ENCODE results near the gene SLC34A1. TPM values are rescaled to one million over a fixed set of nuclear protein-coding genes. Genes with fewer than 3 reads are reported as not detected.

Gene SLC34A1
- total RNA-seq, 1 experiment from 2014 or later = not detected

- BruUV-seq (replicated peaks) = no TSS peak
- ChIA-PET POLR2A (ENCODE audit: low non-redundant PET) (no interaction called here), CTCF (no interaction called here)
- H3K27ac ChIP-seq (ENCODE audit: low read depth, low read length, poor library complexity, severe bottlenecking) = no peak overlapping the region
- H3K4me1 ChIP-seq (ENCODE audit: insufficient read depth, low read length, poor library complexity, severe bottlenecking) = peaks cover 4% of the 10 kb centered on the region
- H3K9me3 ChIP-seq (ENCODE audit: low read depth, low read length, poor library complexity, severe bottlenecking) = no peaks in the 10 kb centered on the region
- H3K36me3 ChIP-seq (ENCODE audit: insufficient read depth, low read length, poor library complexity, severe bottlenecking) = no peaks in the 10 kb centered on the region
- no peaks in the 10 kb centered on the region for H3K27me3 ChIP-seq (replicated peaks; ENCODE audit: insufficient read depth, low read depth, low read length, poor library complexity)
- DNase-seq (ENCODE audit: low spot score) = no peak
- no peak overlapping the region for H3K4me3 ChIP-seq (ENCODE audit: low read depth, low read length, poor library complexity, severe bottlenecking)
- intact Hi-C loops (cut with micrococcal nuclease; ENCODE audit: unreplicated experiment) = no loop called here
- TF ChIP-seq EZH2 (IDR thresholded peaks at IDR 0.05; ENCODE audit: borderline replicate concordance, low read depth, low read length, poor library complexity, severe bottlenecking) = no peak
- TF ChIP-seq CTCF (conservative IDR thresholded peaks at IDR 0.05; ENCODE audit: low read depth, low read length) = no peak
Measured at GRCh38 chr5:177443144-177443983, 59.1 kb downstream of the SLC34A1 start.

- H3K27ac ChIP-seq (ENCODE audit: low read depth, low read length, poor library complexity, severe bottlenecking) = no peak overlapping the region
- intact Hi-C loops (cut with micrococcal nuclease; ENCODE audit: unreplicated experiment) = no loop called here
- ChIA-PET CTCF (interaction anchor here (0.6 kb wide), 1 partner anchor 630 kb away, joined by 3 read pairs; no protein-coding TSS in a partner anchor), POLR2A (ENCODE audit: low non-redundant PET) (interaction anchor here (0.6 kb wide), 1 partner anchor 37 kb away, joined by 13 read pairs; no protein-coding TSS in a partner anchor)
- no peaks in the 10 kb centered on the region for H3K9me3 ChIP-seq (ENCODE audit: low read depth, low read length, poor library complexity, severe bottlenecking)
- no peaks in the 10 kb centered on the region for H3K27me3 ChIP-seq (replicated peaks; ENCODE audit: insufficient read depth, low read depth, low read length, poor library complexity)
- no TSS peak for BruUV-seq (replicated peaks)
- no peak overlapping the region for H3K4me3 ChIP-seq (ENCODE audit: low read depth, low read length, poor library complexity, severe bottlenecking)
- TF ChIP-seq CTCF (conservative IDR thresholded peaks at IDR 0.05; ENCODE audit: low read depth, low read length) (no peak), EZH2 (IDR thresholded peaks at IDR 0.05; ENCODE audit: borderline replicate concordance, low read depth, low read length, poor library complexity, severe bottlenecking) (no peak)
- DNase-seq (ENCODE audit: low spot score) = no peak
- peaks cover 4% of the 10 kb centered on the region for H3K4me1 ChIP-seq (ENCODE audit: insufficient read depth, low read length, poor library complexity, severe bottlenecking)
- no peaks in the 10 kb centered on the region for H3K36me3 ChIP-seq (ENCODE audit: insufficient read depth, low read length, poor library complexity, severe bottlenecking)
Measured at GRCh38 chr5:177444106-177445051, 60.1 kb downstream of the SLC34A1 start.

DNA sequence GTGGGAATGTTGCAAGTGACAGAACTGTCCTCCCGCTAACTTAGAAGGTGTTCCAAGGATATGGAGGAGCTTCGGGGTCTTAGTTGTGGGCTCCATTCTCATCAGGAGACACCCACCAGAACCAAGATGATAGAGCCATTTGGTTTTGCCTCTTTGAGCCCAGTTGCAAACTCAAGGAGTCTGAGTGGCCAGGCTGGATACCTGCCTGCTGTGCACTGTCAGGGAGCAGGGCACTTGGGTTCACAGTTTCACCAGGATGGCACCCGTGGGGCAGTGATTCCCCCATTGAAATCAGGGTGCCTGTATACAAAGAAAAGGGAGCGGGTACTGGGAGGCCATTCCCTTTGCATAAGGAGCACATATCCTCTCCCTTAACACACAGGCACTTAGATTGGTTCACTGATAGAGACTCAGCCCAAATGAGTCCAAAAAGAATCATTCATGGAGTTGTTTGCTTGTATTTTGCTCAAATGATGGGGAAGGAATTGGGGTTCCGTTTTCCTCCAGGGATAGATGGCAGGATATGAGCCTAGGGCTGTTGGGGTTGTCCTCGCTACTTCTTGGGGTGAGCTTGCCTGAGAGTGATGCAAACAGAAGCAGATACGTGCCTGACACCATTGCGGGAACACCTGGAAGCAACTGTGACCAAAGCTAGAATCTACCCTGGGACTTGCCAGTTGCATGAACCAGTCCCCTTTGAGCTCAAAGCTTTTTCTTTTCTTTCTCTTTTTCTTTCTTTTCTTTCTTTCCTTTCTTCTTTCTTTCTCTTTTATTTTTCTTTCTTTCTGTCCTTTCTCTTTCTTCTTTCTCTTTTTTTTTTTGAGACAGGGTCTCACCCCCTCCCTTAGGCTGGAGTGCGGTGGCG lies 61.0 kb downstream of the SLC34A1 start:
- peaks cover 4% of the 10 kb centered on the region for H3K4me1 ChIP-seq (ENCODE audit: insufficient read depth, low read length, poor library complexity, severe bottlenecking)
- H3K9me3 ChIP-seq (ENCODE audit: low read depth, low read length, poor library complexity, severe bottlenecking) = no peaks in the 10 kb centered on the region
- ChIA-PET CTCF (interaction anchor here (0.8 kb wide), 1 partner anchor 872 kb away, joined by 5 read pairs; no protein-coding TSS in a partner anchor), POLR2A (ENCODE audit: low non-redundant PET) (interaction anchor here (0.6 kb wide), 1 partner anchor 36 kb away, joined by 13 read pairs; no protein-coding TSS in a partner anchor)
- no TSS peak for BruUV-seq (replicated peaks)
- H3K4me3 ChIP-seq (ENCODE audit: low read depth, low read length, poor library complexity, severe bottlenecking) = no peak overlapping the region
- intact Hi-C loops (cut with micrococcal nuclease; ENCODE audit: unreplicated experiment) = no loop called here
- no peaks in the 10 kb centered on the region for H3K36me3 ChIP-seq (ENCODE audit: insufficient read depth, low read length, poor library complexity, severe bottlenecking)
- no peak for DNase-seq (ENCODE audit: low spot score)
- TF ChIP-seq EZH2 (IDR thresholded peaks at IDR 0.05; ENCODE audit: borderline replicate concordance, low read depth, low read length, poor library complexity, severe bottlenecking) (no peak), CTCF (conservative IDR thresholded peaks at IDR 0.05; ENCODE audit: low read depth, low read length) (no peak)
- no peaks in the 10 kb centered on the region for H3K27me3 ChIP-seq (replicated peaks; ENCODE audit: insufficient read depth, low read depth, low read length, poor library complexity)
- H3K27ac ChIP-seq (ENCODE audit: low read depth, low read length, poor library complexity, severe bottlenecking) = no peak overlapping the region

All from A673 (cell line).